HG02642 (cell line): ENCODE data around the gene SLC50A1.
"Not testable (repeated sequence)": the region's sequence is repeated elsewhere in the genome, so short reads cannot be mapped to it uniquely, and the experiment has no call there.

ENCODE experiments used
- ATAC-seq: cut with Tn5 transposase; IDR thresholded peaks from one replicate; pipeline ENCODE4 v1.9.1; 2021; ENCODE audit warnings: mild to moderate bottlenecking; ENCODE audit not compliant: unreplicated experiment, poor library complexity

The SLC50A1 gene

DNA sequence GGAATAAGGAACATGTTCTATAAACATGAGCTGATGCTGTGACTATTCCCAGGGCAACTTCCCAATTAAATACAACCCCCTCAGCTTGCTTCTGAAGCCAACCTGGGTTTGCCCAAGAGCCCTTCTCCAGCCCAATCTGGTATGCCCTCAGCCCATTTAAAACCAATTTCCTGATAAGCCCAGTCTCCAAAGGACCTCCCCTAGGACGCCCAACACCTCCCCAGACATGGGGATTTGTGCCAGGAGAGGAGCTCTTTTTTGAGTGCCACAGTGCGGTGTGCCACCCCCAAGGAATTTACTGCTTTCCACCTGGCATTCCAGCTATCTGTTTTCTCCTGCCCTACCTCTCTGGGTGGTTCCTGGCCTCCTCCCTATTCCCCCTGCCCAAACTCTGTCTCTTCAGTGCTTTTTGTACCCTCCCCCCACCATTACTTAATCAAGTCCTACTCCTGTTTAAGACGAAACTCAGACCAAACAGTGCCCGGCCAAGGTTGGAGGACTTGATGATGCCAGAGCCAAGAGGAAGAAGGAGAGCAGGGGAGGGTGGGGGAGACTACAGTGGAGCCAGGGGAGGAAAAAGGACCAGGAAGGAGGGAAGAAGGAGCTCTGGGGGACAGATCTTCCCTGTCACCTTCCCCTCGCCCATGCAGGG is 19.4 kb upstream of the SLC50A1 start:
- no peak for ATAC-seq

DNA sequence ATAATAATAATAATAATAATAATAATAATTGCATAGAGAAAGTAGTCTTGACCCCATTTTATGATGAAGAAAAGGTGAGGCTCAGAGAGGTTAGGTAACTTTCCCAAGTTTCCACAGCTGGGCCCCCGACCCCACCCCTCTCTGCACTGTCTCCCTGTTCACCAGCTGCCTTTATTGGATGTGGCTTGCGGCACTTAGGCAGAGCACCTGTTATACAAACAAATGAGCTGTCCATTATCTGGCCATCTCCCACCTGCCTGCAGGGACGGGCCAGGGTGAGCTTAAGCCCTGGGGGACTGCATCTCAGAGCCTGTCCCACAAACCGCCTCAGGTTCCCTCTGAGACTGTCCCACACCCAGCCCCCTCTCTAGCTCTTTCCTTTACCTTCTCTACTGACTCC is 18.0 kb upstream of the SLC50A1 start:
- ATAC-seq = no peak

DNA sequence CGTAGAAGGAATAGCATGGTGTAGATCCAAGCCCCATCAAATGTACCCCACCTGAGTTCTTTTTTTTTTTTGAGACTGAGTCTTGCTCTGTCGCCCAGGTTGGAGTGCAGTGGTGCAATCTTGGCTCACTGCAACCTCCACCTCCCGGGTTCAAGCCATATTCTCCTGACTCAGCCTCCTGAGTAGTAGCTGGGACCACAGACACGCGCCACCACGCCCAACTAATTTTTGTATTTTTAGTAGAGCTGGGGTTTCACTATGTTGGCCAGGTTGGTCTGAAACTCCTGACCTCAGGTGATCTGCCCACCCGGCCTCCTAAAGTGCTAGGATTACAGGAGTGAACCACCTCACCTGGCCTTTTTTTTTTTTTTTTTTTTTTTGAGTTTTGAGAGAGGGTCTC is 17.6 kb upstream of the SLC50A1 start:
- not testable (repeated sequence) for ATAC-seq

DNA sequence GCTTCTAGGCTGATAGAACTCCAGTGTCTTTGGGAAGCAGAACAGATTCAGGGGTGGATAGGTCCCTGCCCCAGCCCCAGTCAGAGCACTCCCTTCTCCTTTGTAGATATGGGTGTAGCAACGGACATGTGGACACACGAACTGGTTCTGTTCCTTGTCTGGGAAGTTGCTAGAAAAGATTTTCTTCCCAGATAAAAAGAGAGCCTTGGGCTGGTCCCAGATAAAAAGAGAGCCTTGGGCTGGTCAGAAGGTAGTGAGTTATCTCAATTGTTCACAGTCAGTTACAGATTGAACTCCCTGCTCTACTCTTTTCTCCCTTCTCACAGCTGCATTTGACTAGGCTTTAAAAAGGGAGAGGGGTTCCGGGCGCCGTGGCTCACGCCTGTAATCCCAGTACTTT is 15.4 kb upstream of the SLC50A1 start:
- ATAC-seq = no peak

GRCh38 chr1:155121249-155121648 is 14.4 kb upstream of the SLC50A1 start:
- no peak for ATAC-seq

- ATAC-seq = no peak
Measured at GRCh38 chr1:155122308-155122707, 13.3 kb upstream of the SLC50A1 start.

GRCh38 chr1:155123801-155124200 is 11.9 kb upstream of the SLC50A1 start:
- no peak for ATAC-seq

GRCh38 chr1:155124503-155125463 is 10.9 kb upstream of the SLC50A1 start:
- no peak for ATAC-seq

- ATAC-seq = no peak
Measured at GRCh38 chr1:155125511-155125945, 10.1 kb upstream of the SLC50A1 start.

- ATAC-seq = no peak
Measured at GRCh38 chr1:155125946-155126555, 9.6 kb upstream of the SLC50A1 start.

DNA sequence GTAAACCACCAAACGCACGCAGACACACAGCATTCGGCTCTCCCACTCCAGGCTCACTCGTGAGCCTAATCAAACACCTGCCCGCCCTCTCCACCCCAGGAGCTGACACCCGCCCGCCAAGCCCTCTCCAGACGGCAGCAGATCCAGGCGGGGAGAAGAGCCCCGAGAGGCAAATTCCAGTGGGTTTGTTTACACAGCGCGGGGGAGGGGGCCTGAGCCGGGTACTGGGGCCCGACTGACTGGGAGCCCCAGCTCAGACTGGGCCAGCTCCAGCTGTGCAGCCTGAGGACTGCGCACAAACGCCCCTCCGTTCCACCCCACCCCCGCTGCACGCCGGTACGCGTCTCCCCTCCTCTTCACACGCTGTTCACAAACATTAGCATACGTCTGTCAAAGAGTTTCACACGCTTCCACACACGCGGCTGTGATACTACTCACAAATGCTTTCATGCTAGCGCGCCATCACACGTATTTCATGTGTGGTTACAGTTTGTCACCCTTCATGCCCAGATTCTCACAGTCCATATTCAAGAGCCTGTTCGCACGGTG is 9.0 kb upstream of the SLC50A1 start:
- no peak for ATAC-seq

- no peak for ATAC-seq
Measured at GRCh38 chr1:155127105-155127966, 8.3 kb upstream of the SLC50A1 start, which contains the start of gene EFNA1. Gene EFNA1, plus strand, starts transcription at chr1:155127876. Its CDS starts 102 bp downstream, at chr1:155127978.

- no peak for ATAC-seq
Measured at GRCh38 chr1:155127967-155128754, 7.5 kb upstream of the SLC50A1 start.

GRCh38 chr1:155128755-155129473 is 6.7 kb upstream of the SLC50A1 start:
- ATAC-seq = no peak

- ATAC-seq = no peak
Measured at GRCh38 chr1:155130272-155131006, 5.2 kb upstream of the SLC50A1 start.

DNA sequence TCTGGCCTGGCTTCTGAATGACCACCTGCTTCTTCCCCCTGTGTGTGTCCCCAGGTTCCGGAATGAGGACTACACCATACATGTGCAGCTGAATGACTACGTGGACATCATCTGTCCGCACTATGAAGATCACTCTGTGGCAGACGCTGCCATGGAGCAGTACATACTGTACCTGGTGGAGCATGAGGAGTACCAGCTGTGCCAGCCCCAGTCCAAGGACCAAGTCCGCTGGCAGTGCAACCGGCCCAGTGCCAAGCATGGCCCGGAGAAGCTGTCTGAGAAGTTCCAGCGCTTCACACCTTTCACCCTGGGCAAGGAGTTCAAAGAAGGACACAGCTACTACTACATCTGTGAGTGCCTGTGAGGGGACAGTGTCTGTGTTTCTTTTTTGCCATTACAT is 4.4 kb upstream of the SLC50A1 start:
- ATAC-seq = no peak

DNA sequence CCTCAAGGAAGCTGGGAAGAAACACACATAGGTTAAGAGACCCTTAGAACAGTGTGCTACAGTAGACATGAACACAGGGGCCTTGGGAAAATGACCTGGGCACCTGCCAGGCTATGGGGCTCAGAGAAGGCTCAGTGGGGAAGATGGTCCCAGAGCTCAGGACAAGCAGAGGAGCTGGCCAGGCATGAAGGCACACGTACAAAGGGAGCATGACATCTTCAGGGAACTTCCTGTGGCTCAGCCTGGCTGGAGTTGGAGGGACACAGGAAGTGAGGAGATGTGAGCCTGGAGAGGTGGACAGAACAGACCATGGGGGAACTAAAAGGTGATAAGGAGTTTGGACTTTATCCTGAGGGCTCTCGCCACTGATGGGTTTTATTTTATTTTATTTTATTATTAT is 3.8 kb upstream of the SLC50A1 start:
- no peak for ATAC-seq

DNA sequence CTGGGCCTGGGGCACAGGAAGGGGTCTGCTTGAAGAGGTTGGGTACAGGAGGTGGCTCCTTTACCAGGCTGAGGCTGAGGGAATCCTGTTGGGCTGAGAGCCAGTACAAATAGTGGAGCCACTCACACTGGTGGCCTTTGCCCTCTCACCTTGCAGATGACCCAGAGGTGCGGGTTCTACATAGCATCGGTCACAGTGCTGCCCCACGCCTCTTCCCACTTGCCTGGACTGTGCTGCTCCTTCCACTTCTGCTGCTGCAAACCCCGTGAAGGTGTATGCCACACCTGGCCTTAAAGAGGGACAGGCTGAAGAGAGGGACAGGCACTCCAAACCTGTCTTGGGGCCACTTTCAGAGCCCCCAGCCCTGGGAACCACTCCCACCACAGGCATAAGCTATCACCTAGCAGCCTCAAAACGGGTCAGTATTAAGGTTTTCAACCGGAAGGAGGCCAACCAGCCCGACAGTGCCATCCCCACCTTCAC is 1.8 kb upstream of the SLC50A1 start:
- ATAC-seq = no peak
